ENCODE data around the gene NFKBIA.
A peak's percentile ranks its signal among the peaks of the same experiment; 100 is the strongest.
"Not testable (repeated sequence)": the region's sequence is repeated elsewhere in the genome, so short reads cannot be mapped to it uniquely, and the experiment has no call there.

NFKBIA gene, protein sequence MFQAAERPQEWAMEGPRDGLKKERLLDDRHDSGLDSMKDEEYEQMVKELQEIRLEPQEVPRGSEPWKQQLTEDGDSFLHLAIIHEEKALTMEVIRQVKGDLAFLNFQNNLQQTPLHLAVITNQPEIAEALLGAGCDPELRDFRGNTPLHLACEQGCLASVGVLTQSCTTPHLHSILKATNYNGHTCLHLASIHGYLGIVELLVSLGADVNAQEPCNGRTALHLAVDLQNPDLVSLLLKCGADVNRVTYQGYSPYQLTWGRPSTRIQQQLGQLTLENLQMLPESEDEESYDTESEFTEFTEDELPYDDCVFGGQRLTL

DNA sequence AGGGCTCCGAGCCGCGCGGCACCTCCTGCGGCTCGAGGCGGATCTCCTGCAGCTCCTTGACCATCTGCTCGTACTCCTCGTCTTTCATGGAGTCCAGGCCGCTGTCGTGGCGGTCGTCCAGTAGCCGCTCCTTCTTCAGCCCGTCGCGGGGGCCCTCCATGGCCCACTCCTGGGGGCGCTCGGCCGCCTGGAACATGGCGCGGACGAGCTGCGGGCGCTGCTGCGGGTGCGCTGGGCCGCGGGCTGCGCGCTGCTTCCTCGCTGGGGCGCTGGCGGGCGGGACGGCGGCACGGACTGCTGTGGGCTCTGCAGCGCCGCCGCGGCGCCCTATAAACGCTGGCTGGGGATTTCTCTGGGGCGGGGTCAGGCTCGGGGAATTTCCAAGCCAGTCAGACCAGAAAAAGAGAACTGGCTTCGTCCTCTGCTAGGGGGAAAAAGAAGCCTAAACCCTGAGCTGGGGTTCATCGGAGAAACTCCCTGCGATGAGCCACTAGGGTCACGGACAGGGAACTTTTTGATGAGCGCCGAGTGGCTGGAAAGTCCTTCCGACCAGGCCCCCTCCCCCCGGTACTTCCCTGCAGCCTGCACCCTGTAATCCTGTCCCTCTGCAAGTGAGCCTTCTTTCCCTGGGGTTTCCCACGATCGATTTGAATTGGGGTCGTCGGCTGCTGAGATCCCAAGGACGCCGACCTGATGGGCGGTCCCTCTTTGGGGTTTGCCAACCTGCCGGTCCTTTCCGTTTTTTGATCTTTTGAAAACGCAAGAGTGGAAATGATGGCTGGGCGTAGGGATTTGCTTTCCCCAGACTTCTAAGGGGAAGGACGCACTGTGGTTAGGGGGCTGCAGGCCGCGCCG, at the start of gene NFKBIA:
Gene NFKBIA, minus strand, starts transcription at position 301 of the 855 bp plus-strand sequence. Its CDS starts 105 bp downstream, at position 196.
- peak; percentile 71 for DNase-seq

DNA sequence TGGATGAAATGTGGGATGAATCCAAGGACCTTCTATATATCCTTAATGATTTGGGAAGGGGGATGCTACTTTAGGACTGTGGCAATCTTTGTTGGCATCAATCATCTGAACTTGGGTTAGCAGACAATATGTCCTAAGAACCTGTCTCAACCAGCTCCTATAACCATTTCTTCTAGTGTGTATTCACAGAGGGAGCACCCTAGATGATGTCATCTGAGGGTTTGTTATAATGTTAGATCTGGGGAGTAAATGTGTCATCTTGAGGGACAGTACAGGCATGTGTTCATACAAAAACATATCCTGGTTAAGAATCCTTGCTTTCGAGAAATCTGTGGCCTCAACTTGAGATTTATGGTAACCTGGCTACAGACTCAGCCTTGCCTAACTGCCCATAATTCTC, 41.9 kb upstream of the NFKBIA start:
- no peak for DNase-seq

DNA sequence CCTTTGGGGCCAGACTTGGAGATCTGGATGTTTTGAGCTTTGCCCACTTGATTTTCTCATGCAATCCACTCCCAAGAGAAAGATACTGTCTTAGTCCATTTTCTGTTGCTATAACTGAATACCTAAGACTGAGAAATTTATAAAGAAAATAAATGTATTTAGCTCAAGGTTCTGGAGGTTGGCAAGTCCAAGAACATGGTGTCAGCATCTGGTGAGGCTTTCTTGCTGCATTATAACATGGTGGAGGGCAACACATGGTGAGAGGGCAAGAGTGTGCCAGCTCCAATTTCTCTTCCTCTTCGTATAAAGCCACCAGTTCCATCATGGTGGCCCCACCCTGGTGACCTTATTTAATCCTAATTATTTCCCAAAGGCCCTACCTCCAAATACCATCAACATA, 39.6 kb upstream of the NFKBIA start:
- DNase-seq = no peak

DNA sequence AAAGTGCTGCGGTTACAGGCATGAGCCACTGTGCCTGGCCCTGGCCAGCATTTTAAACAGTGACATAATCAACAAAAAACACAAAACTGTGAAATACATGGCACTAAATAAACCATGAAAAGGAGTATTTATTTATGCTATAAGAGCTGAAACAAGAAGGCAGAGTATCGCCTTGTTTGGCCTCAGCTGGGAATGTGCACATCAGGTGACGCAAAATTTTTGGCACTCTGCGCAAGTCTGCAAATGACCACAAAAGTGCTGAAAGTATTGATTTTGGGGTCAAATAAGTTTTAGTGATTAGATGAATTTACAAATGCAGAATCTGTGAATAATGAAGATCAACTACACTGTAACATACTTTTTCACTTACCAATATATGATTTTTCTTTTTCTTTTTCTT, 36.6 kb upstream of the NFKBIA start:
- DNase-seq = no peak

DNA sequence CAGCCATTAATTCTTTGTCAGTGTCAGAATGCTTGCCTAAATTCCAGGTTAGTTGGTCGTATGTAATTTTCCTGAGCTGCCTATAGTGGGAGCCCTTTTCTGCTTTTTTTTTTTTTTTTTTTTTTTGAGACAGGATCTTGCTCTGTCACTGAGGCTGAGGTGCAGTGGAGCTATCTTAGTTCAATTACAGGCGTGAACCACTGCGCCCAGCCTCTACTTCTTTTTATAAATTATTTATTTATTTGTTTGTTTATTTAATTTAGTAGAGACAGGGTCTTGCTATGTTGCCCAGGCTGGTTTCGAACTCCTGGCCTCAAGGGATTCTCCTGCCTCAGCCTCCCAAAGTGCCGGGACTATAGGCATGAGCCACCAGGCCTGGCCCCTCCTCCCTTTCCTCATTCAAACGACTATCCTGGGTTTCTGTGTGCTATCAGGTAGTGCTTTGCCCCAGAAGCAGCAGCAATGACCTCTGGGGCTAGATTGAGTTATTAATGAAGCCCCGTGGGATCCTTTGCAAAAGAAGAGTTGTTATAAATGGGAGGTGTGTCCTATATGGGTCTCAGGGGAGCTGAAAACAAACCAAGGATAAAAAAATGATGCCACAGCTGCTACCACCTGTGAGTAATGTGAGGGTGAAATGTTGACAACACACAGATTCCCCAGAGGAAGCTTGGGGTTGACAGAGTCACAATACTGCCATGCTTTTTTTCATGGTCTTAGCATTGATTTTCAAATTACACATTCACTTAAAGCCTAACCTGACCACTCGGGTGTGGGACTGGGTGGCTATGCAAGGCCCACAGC, 34.6 kb upstream of the NFKBIA start:
- no peak for DNase-seq

DNA sequence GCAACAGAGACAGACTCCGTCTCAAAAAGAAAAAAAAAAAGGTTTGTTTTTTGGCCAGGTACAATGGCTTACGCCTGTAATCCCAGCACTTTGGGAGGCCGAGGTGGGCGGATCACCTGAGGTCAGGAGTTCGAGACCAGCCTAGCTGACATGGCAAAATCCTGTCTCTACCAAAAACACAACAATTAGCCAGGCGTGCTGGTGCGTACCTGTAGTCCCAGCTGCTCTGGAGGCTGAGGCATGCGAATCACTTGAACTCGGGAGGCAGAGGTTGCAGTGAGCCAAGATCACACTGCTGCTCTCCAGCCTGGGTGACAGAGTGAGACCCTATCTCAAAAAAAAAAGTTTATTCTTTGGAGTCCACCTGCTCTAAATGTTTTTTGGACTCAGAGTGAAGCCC, 33.9 kb upstream of the NFKBIA start:
- not testable (repeated sequence) for DNase-seq

DNA sequence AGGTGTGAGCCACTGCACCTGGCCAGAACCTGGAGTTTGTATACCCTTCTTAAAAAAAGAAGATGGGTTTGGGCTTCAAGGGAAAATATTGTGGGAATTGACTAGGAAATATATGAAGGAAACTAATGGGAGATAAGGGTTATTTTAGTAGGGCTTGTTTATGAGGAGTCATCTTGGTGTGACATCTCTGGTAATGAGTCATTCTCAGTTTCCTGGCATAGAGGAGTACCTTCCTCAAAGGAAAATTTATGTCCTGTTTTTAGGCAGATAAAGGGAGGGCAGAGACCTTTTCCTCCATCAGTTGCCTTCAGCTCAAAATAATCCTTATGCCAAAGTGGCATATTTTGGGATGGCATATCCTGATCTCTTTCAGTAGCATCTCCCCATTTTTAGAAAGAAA, 30.6 kb upstream of the NFKBIA start:
- DNase-seq = no peak

DNA sequence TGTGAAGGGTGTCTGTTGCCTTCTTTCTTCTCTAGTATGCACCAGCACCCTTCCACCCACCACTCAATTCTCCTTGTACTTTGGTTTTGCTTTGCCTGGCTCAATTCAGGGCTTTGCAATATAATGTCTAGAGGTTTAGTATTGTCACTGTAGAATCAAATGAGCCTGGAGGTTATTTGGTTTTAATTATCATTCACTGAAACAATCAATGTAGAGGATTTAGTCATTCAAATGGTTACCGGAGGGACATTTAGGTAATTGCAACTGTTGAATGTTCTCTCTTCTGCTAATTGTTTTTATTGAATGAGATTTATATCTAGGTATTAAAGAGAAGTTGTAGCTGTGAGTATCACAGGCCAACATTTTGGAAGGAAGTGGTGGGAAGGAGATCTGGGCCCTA, 29.3 kb upstream of the NFKBIA start:
- no peak for DNase-seq

DNA sequence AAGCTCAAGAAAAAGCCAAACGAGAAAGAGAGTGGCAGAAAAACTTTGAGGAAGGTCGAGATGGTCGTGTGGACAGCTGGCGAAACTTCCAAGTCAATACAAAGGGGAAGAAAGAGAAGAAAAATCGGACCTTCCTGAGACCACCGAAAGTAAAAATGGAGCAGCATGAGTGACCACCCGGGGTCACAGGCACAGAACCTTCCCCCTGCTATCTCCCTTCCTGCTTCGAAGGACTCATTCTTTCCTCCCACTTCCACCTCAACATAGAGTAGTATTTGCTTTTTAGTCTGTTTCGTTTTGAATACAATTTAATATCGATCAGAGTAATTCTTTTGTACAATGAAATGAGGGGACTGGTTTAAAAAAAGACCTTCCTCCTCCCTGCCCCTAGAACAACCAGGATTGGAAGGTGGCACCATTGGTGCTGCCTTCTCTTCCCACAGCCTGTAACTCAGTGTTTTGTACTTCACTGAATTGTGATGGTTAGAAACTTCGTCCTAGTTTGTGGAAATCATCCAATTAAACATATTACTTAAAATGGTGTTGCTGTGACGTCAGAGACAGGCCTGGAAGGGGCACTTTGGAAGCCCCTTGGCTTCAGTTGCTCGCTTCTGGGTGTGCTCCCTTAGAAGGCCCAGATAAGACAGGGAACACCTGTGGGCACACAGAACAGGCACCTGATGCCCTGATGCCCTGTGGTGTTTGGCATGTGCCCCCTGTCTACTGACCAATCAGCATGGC, 26.1 kb upstream of the NFKBIA start:
- no peak for DNase-seq

DNA sequence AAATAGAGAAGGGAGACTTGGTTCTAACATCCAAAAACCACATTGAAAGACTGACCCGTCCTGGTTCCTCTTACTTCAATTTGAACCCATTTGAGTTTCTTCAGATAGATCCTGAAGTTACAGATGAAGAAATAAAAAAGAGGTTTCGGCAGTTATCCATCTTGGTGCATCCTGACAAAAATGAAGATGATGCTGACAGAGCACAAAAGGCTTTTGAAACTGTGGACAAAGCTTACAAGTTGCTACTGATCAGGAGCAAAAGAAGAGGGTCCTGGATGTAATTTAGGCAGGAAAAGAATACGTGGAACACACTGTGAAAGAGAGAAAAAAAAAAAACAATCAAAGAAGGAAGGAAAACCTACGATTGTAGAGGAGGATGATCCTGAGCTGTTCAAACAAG, 25.4 kb upstream of the NFKBIA start:
- no peak for DNase-seq

DNA sequence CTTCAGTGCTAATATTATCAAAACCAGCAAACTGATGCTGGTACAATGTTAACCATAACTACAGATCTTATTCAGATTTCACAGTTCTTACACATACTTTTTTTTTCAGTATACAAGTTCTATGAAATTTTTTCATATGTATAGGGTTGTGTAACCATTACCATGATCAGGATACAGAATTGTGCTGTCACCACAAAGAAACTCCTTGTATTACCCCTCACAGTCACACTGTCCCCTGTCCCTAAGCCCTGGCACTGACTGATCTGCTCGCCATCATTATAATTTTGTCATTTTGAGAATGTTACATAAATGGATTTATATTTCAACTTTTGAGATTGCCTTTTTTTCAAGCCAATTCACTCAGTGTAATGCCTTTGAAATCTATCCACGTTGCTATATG, 21.3 kb upstream of the NFKBIA start:
- DNase-seq = no peak

DNA sequence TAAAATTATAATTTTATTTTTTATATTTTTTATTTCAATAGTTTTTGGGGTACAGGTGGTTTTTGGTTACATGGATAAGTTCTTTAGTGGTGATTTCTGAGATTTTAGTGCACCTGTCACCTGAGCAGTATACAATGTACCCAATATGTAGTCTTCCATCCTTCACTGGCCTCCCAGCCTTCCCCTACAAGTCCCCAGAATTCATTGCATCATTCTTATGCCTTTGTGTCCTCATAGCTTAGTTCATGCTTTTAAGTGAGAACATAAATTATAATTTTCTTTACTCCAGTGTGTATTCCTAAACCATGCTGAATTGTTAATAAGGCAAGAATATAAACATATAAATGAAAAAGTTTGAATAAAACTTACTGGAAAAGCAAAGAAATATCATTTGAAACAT, 19.1 kb upstream of the NFKBIA start:
- DNase-seq = no peak

DNA sequence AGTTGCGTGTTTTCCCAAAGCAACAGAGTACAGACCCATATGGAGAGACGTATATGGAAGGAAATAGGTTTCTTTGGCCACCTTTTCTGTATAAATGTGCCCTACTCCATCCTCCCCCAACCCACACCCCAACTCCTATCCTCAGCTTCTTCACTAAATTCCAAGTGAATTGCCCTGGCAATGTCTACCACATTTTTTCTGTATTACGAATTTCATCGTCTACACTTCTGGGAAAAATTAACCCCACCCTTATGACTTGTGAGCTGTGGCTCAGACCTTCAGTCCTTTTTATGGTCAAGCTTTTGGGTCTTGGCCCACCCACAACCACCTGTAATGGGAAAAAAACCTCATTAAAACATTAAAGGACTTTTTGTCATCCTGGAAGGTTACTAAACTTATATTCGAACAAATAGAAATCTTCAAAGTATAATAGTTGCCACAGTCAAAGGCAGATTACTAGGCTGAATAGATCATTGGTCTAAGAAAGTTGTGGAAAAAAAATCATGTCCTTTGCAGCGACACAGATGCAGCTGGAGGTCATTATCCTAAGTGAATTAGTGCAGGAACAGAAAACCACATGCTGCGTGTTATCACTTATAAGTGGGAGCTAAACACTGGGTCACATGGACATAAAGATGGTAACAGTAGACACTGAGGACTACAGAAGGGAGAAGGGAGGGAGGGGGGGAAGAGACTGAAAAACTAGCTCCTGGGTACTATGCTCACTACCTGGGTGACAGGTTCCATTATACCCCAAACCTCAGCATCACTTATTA, 15.7 kb upstream of the NFKBIA start:
- DNase-seq = peak; percentile 71

DNA sequence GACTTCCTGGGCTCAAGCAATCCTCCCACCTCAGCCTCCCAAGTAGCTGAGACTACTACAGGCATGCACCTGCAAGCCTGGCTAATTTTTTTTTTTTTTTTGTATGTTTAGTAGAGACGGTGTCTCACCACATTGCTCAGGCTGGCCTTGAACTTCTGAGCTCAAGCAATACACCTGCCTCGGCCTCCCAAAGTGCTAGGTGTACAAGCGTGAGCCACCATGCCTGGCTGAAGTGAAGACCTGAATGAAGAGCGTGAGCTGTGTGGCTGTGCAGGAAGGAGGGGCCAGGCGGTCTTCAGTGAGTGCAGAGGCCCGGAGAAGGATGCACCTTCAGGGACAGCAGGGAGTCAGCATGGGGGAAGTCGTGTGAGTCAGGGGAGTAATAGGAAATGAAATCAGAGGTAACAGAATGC, 14.9 kb upstream of the NFKBIA start:
- DNase-seq = no peak

DNA sequence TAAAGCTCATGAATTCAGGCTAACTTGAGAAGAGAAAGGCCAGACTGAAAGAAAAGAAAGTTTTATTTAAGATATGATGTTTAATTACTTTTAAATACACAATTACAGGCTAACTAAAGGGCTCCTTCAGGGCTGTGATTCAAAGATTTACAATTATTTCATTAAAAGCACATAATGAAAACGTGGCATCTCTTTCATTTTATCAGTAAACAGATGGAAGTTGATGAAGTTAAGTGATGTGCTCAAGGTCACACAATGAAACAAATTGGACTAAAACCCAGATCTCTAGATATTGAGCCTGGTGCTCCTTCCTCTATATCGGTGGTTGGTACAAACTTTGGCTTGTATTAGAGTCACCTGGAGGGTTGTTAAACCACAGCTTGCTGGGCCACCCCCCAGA, 13.5 kb upstream of the NFKBIA start:
- DNase-seq = no peak

DNA sequence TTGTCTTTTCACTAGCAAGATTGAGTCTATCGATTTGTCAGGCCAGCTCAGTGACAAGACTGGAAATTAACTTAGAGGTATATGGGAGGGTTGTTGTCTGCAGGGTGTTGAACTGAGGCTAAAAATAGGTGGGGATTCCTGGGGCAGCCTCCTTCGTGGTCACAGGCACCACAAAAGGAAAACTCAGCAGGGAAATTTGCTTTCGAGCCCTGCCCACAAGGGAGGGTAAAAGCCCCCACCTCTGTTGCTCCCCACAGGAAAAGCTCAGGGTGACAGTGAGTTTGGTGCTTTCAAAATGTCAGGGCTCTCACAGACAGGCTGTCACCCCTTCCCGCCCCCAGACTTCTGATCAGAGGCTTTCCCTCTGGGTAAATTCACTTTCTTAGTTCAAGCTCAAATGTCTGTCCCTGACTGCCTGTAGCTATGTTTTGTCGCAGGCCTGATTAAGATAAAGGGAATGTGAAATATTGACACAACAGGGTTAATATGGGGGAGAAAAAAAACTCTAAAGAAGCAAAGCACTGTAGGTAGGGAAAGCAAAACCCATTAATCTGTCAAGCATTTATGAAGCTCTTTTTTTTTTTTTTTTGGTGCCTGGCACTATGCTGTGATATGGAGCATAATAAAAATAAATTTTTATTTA, 11.7 kb upstream of the NFKBIA start:
- DNase-seq = no peak

DNA sequence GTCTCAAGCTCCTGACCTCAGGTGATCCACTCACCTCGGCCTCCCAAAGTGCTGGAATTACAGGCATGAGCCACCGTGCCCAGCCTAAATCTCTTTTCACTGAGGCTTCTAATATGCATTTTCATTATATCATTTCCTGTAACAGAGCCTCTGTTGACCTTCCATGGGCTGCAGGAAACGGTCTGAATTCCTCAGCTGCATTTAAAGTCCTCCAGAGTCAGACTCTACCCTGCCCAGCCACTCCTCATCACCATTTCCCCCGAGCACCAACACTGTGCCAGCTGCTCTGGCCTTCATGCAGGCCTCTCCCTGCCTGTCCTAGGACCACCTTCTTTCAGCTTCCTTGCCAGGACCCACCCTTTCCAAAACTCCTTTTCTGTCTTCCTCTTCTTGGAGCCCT, 9.8 kb upstream of the NFKBIA start:
- DNase-seq = no peak

DNA sequence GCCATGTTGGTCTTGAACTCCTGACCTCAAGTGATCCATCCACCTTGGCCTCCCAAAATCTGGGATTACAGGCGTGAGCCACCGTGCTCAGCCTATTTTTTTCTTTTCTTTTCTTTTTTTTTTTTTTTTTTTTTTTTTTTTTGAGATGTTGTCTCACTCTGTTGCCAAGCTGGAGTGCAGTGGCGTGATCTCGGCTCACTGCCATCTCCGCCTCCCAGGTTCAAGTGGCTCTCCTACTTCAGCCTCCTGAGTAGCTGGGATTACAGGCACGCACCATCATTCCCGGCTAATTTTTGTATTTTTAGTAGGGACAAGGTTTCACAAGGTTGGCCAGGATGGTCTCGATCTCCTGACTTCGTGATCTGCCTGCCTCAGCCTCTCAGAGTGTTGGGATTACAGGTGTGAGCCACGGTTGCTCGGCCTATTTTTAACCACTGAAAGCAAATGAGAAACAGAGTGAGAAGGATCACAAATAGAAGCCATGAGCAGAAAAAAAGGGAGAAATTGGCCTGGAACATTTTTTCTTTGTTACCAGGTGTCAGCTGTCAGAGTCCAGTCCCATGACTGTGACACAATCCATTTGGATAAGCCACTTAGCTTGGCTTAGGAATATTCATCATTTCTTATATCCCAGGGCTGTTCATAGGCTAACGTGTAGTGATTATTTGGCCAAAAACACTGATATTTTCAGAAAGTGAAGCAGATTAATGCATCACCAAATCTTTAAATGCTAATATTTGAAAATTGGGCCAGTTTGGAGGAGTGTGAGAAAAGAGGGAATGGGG, 7.9 kb upstream of the NFKBIA start:
- no peak for DNase-seq

DNA sequence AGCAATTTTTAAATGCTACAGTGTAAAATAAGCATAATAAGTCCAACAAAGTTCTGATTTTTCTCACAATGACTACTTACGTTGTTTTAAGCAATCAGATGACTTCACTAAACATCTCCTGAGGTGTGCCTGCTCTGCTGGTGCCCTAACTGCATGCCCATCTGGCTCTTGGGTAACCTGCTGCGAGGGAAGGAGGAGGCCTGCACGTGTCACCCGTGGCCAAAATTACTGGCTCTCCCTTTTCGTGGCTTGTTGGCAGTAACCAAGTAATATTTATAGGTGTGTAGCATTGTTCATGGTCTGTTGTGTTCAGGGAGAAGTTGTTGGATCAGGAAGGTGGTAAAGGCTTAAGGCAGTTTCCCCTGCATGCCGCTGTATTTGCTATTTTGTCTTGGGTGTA, 6.3 kb upstream of the NFKBIA start:
- no peak for DNase-seq

DNA sequence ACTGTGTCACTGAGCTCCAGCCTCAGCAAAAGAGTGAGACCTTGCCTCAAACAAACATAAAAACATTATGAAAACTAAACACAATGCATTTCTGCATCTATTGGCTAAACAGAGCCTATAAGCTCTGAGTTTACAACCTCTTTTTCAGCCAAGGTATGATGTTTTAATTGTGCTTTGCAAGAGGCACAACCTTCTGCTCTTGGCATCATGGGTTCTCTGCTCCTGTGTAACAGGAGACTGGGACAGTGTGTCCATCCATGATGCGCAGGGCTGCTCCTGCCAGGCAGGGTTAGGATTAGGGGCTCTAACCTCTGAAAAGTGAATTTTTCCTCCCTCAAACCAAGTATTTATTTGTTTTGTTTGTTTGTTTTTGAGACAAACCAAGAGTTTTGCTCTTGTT, 5.0 kb upstream of the NFKBIA start:
- DNase-seq = no peak

DNA sequence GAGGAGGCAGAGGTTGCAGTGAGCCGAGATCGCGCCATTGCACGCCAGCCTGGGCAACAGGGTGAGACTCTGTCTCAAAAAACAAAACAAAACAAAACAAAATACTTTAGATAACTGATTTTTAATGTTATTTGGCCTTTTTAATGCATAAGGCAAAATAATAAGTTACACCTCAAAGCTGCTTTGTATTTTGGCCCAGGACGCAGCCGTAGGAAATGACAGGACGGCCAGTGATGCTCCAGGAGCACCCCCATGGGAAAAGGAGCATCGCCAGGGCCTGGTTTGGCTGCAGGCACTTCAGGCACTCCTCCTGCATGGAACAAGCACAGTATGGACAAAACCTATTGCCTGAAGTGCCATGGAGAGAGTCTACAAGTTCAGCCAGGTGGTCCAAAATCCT, 3.5 kb upstream of the NFKBIA start:
- DNase-seq = no peak
